PFSK-1 (cell line): ENCODE measurements around the gene ST8SIA5.

Source experiments
- FOXP2 ChIP-seq: optimal IDR thresholded peaks from 2 replicates; pipeline ENCODE3; 2011; ENCODE audit warnings: borderline replicate concordance, control low read depth, inconsistent platforms; ENCODE audit not compliant: insufficient read depth; ENCODE audit errors: extremely low read length, extremely low read depth
- POLR2AphosphoS5 ChIP-seq: IDR thresholded peaks from 2 replicates; pipeline ENCODE4 v1.6.1; 2012; ENCODE audit warnings: low read depth, mild to moderate bottlenecking, control low read depth, low read length, moderate library complexity
- REST ChIP-seq, 2 experiments: IDR thresholded peaks; 2 replicates each; pipeline versions ENCODE4 v1.6.1 to v1.8.0; 2011 to 2012; ENCODE audit warnings: low read depth in 2 of 2, low read length in 2 of 2, control low read depth in 1 of 2, inconsistent platforms in 1 of 2, mild to moderate bottlenecking in 1 of 2, moderate library complexity in 1 of 2; ENCODE audit not compliant: insufficient read depth in 1 of 2
- SIN3A ChIP-seq: IDR thresholded peaks from 2 replicates; pipeline ENCODE4 v1.6.1; 2012; ENCODE audit warnings: mild to moderate bottlenecking, low read length, moderate library complexity, borderline replicate concordance; ENCODE audit not compliant: insufficient read depth
- TAF1 ChIP-seq: IDR thresholded peaks from 2 replicates; pipeline ENCODE4 v1.6.1; 2012; ENCODE audit warnings: low read length, control low read depth, borderline replicate concordance; ENCODE audit not compliant: insufficient read depth

GRCh38 chr18:46688853-46689525 lies 67.9 kb downstream of the ST8SIA5 start:
- no peak for TF ChIP-seq POLR2AphosphoS5
- no peak for TF ChIP-seq SIN3A
- TF ChIP-seq REST (IDR thresholded peaks at IDR 0.05; ENCODE audit: insufficient read depth in 1 of 2, low read depth in 2 of 2, low read length in 2 of 2), result no peak
- no peak for TF ChIP-seq TAF1
- TF ChIP-seq FOXP2, result no peak
